Naive B cell (primary cell): ENCODE measurements around the gene S100A13. TPM values are rescaled to one million over a fixed set of nuclear protein-coding genes. Genes with fewer than 3 reads are reported as not detected.

Experiments used
- ATAC-seq, 2 donors: fragments of 150-1000 bp; cut with Tn5 transposase; 2 replicates each; pipeline ENCODE4 v1.10.0; 2021; ENCODE audit warnings: low read depth in 2 of 2, mild to moderate bottlenecking in 2 of 2, moderate library complexity in 2 of 2
- DNase-seq: peaks from one replicate; pipeline ENCODE4 v3.0.0; 2022
- H3K27ac Mint-ChIP-seq, 6 donors: one replicate each; pipeline ENCODE4 v1.8.0; 2020 to 2022; ENCODE audit warnings: mild to moderate bottlenecking in 6 of 6, mixed read lengths in 6 of 6, moderate library complexity in 5 of 6, inconsistent platforms in 2 of 6
- H3K27me3 Mint-ChIP-seq, 3 donors: one replicate each; pipeline ENCODE4 v1.8.0; 2021 to 2022; ENCODE audit warnings: mixed read lengths in 3 of 3, mild to moderate bottlenecking in 1 of 3
- H3K36me3 Mint-ChIP-seq, 2 donors: one replicate each; pipeline ENCODE4 v1.8.0; 2020 to 2022; ENCODE audit warnings: mixed read lengths in 2 of 2, inconsistent platforms in 1 of 2, mild to moderate bottlenecking in 1 of 2
- H3K4me1 Mint-ChIP-seq, 3 donors: one replicate each; pipeline ENCODE4 v1.8.0; 2020 to 2022; ENCODE audit warnings: mixed read lengths in 3 of 3, inconsistent platforms in 1 of 3, mild to moderate bottlenecking in 1 of 3, moderate library complexity in 1 of 3
- H3K4me3 Mint-ChIP-seq, 8 donors: one replicate each; pipeline ENCODE4 v1.8.0; 2020 to 2022; ENCODE audit warnings: mild to moderate bottlenecking in 8 of 8, mixed read lengths in 8 of 8, moderate library complexity in 8 of 8, inconsistent platforms in 2 of 8
- H3K9me3 Mint-ChIP-seq, 7 donors: one replicate each; pipeline ENCODE4 v1.8.0; 2020 to 2022; ENCODE audit warnings: mixed read lengths in 7 of 7, mild to moderate bottlenecking in 5 of 7, inconsistent platforms in 2 of 7, moderate library complexity in 1 of 7
- polyA plus RNA-seq, 6 donors: library from polyadenylated mRNA; unstranded; fragments of 300-500 nt; fragmentation: Illumina TruSeq; gene quantifications; one replicate each; pipeline ENCODE4 v1.2.3, GENCODE V29; 2021; ENCODE audit warnings: low read depth in 6 of 6

S100A13 gene
- polyA plus RNA-seq, 6 donors from 2014 or later: 1.2 to 2.1 (median 1.6) TPM; not detected in 2

GRCh38 chr1:153629343-153629665 is 2.0 kb upstream of the S100A13 start:
- Mint-ChIP-seq H3K36me3 (peaks cover 0 to 5% of the 10 kb centered on the region in 2 donors), H3K9me3 (peaks cover 0 to 5% (median 0%) of the 10 kb centered on the region in 7 donors), H3K4me1 (peaks cover 46 to 58% (median 51%) of the 10 kb centered on the region in 3 donors), H3K4me3 (no peak overlapping the region), H3K27me3 (no peaks in the 10 kb centered on the region), H3K27ac (peak overlapping the region in 3 of 6 donors; percentile 11 to 70 (median 60))
- ATAC-seq: no peak
- no peak for DNase-seq

- Mint-ChIP-seq H3K9me3 (peaks cover 0 to 5% (median 0%) of the 10 kb centered on the region in 7 donors), H3K27ac (peak overlapping the region in 2 of 6 donors; percentile 11 to 84), H3K27me3 (no peaks in the 10 kb centered on the region), H3K36me3 (peaks cover 0 to under 1% of the 10 kb centered on the region in 2 donors), H3K4me1 (peaks cover 44 to 57% (median 46%) of the 10 kb centered on the region in 3 donors), H3K4me3 (peak overlapping the region in 3 of 8 donors; percentile 38 to 65 (median 61))
- ATAC-seq (no peak), DNase-seq (no peak)
Measured at GRCh38 chr1:153628638-153629342, 1.5 kb upstream of the S100A13 start.

- peaks cover 37 to 51% (median 40%) of the 10 kb centered on the region in 3 donors for H3K4me1 Mint-ChIP-seq
- peak in 1 of 2 donors; percentile 5 for ATAC-seq
- H3K4me3 Mint-ChIP-seq: peak within 1 kb of the TSS in 6 of 8 donors; percentile 12 to 80 (median 71)
- no peak for DNase-seq
- H3K36me3 Mint-ChIP-seq: no peaks in the 10 kb centered on the region
- H3K27ac Mint-ChIP-seq: peak within 1 kb of the TSS in 5 of 6 donors; percentile 33 to 84 (median 70)
- H3K9me3 Mint-ChIP-seq: peaks cover 0 to under 1% (median 0%) of the 10 kb centered on the region in 7 donors
- H3K27me3 Mint-ChIP-seq: no peaks in the 10 kb centered on the region
Measured at GRCh38 chr1:153627715-153628626, 666 bp upstream of the S100A13 start, which contains the start of gene S100A1. Gene S100A1 (plus strand): TSS chr1:153628434. CDS start chr1:153630522, 2,088 bp downstream.

- DNase-seq (no peak), ATAC-seq (no peak)
- Mint-ChIP-seq H3K9me3 (no peaks in the 10 kb centered on the region), H3K27me3 (no peaks in the 10 kb centered on the region), H3K27ac (peak overlapping the region in 1 of 6 donors; percentile 72), H3K4me3 (peak overlapping the region in 4 of 8 donors; percentile 26 to 69 (median 44)), H3K4me1 (peaks cover 33 to 44% (median 35%) of the 10 kb centered on the region in 3 donors), H3K36me3 (no peaks in the 10 kb centered on the region)
Measured at GRCh38 chr1:153626477-153626903, 815 bp downstream of the S100A13 start.

- DNase-seq: no peak
- ATAC-seq: no peak
- Mint-ChIP-seq H3K27me3 (no peaks in the 10 kb centered on the region), H3K27ac (peak overlapping the region in 1 of 6 donors; percentile 66), H3K36me3 (no peaks in the 10 kb centered on the region), H3K4me3 (no peak overlapping the region), H3K4me1 (peaks cover 33 to 44% (median 35%) of the 10 kb centered on the region in 3 donors), H3K9me3 (no peaks in the 10 kb centered on the region)
Measured at GRCh38 chr1:153624965-153625611, 2.2 kb downstream of the S100A13 start.

- Mint-ChIP-seq H3K27ac (no peak overlapping the region), H3K4me3 (peak overlapping the region in 1 of 8 donors; percentile 50), H3K9me3 (peaks cover 0 to 2% (median 0%) of the 10 kb centered on the region in 7 donors), H3K4me1 (peaks cover 19 to 28% (median 24%) of the 10 kb centered on the region in 3 donors), H3K36me3 (no peaks in the 10 kb centered on the region), H3K27me3 (no peaks in the 10 kb centered on the region)
- ATAC-seq: no peak
- DNase-seq: no peak
Measured at GRCh38 chr1:153623101-153623500, 4.2 kb downstream of the S100A13 start.

GRCh38 chr1:153619171-153619570 is 8.1 kb downstream of the S100A13 start:
- H3K4me1 Mint-ChIP-seq: peaks cover 5 to 15% (median 6%) of the 10 kb centered on the region in 3 donors
- peaks cover 0 to 2% (median 0%) of the 10 kb centered on the region in 7 donors for H3K9me3 Mint-ChIP-seq
- H3K4me3 Mint-ChIP-seq: peak overlapping the region in 1 of 8 donors; percentile 0
- no peaks in the 10 kb centered on the region for H3K36me3 Mint-ChIP-seq
- H3K27ac Mint-ChIP-seq: no peak overlapping the region
- ATAC-seq (no peak), DNase-seq (no peak)
- no peaks in the 10 kb centered on the region for H3K27me3 Mint-ChIP-seq

- Mint-ChIP-seq H3K4me1 (peaks cover 0 to 11% (median 0%) of the 10 kb centered on the region in 3 donors), H3K36me3 (no peaks in the 10 kb centered on the region), H3K9me3 (peaks cover 0 to 2% (median 0%) of the 10 kb centered on the region in 7 donors), H3K27ac (peak overlapping the region in 1 of 6 donors; percentile 49), H3K27me3 (no peaks in the 10 kb centered on the region), H3K4me3 (peak overlapping the region in 2 of 8 donors; percentile 37 to 49)
- DNase-seq (no peak), ATAC-seq (peak; percentile 93 to 95)
Measured at GRCh38 chr1:153617663-153618062, 9.6 kb downstream of the S100A13 start.

- Mint-ChIP-seq H3K27ac (peak overlapping the region in 3 of 6 donors; percentile 69 to 91 (median 82)), H3K9me3 (peaks cover 0 to 2% (median 0%) of the 10 kb centered on the region in 7 donors), H3K36me3 (no peaks in the 10 kb centered on the region), H3K4me1 (peaks cover 0 to 11% (median 0%) of the 10 kb centered on the region in 3 donors), H3K4me3 (no peak overlapping the region), H3K27me3 (no peaks in the 10 kb centered on the region)
- ATAC-seq (no peak), DNase-seq (no peak)
Measured at GRCh38 chr1:153616917-153617311, 10.4 kb downstream of the S100A13 start.

GRCh38 chr1:153616144-153616916 is 11.0 kb downstream of the S100A13 start, which contains the start of gene S100A14:
Gene S100A14 (minus strand): TSS chr1:153616325. CDS start chr1:153615858, 467 bp downstream.
- Mint-ChIP-seq H3K9me3 (peaks cover 0 to 2% (median 0%) of the 10 kb centered on the region in 7 donors), H3K27me3 (no peaks in the 10 kb centered on the region), H3K4me1 (peaks cover 0 to 11% (median 0%) of the 10 kb centered on the region in 3 donors), H3K36me3 (no peaks in the 10 kb centered on the region), H3K4me3 (no peak within 1 kb of the TSS), H3K27ac (peak within 1 kb of the TSS in 3 of 6 donors; percentile 69 to 91 (median 82))
- DNase-seq: no peak
- ATAC-seq: no peak

- Mint-ChIP-seq H3K4me3 (no peak overlapping the region), H3K9me3 (peaks cover 0 to 2% (median 0%) of the 10 kb centered on the region in 7 donors), H3K27ac (no peak overlapping the region), H3K27me3 (no peaks in the 10 kb centered on the region), H3K36me3 (no peaks in the 10 kb centered on the region), H3K4me1 (peaks cover 0 to 11% (median 0%) of the 10 kb centered on the region in 3 donors)
- no peak for ATAC-seq
- no peak for DNase-seq
Measured at GRCh38 chr1:153615406-153615805, 11.9 kb downstream of the S100A13 start.

GRCh38 chr1:153614906-153615305 is 12.4 kb downstream of the S100A13 start:
- Mint-ChIP-seq H3K27me3 (no peaks in the 10 kb centered on the region), H3K4me3 (no peak overlapping the region), H3K9me3 (peaks cover 0 to 2% (median 0%) of the 10 kb centered on the region in 7 donors), H3K36me3 (no peaks in the 10 kb centered on the region), H3K4me1 (peaks cover 0 to 11% (median 0%) of the 10 kb centered on the region in 3 donors), H3K27ac (no peak overlapping the region)
- DNase-seq (no peak), ATAC-seq (no peak)
